KMS-11 (cell line): ENCODE data around the gene EFCAB6.

ENCODE experiments used
- H2AFZ ChIP-seq: fragments of 200-600 bp; sonication (generic); 2 replicates; pipeline ENCODE4 v1.6.1; 2016; ENCODE audit warnings: antibody characterized with exemption, mixed run types, low read depth
- H3K27ac ChIP-seq: fragments of 200-600 bp; sonication (generic); 2 replicates; pipeline ENCODE4 v1.6.1; 2016; ENCODE audit warnings: mild to moderate bottlenecking, mixed run types
- H3K27me3 ChIP-seq: fragments of 200-600 bp; sonication (generic); 2 replicates; pipeline ENCODE4 v1.6.1; 2017; ENCODE audit warnings: mild to moderate bottlenecking, low read depth, mixed run types, moderate library complexity; ENCODE audit not compliant: insufficient read depth
- H3K36me3 ChIP-seq: fragments of 200-600 bp; sonication (generic); 2 replicates; pipeline ENCODE4 v1.6.1; 2017; ENCODE audit warnings: mild to moderate bottlenecking, mixed run types; ENCODE audit not compliant: insufficient read depth
- H3K4me1 ChIP-seq: fragments of 200-600 bp; sonication (generic); 2 replicates; pipeline ENCODE4 v1.6.1; 2016; ENCODE audit warnings: mild to moderate bottlenecking, low read depth, mixed run types; ENCODE audit not compliant: poor library complexity, severe bottlenecking
- H3K4me2 ChIP-seq: fragments of 200-600 bp; sonication (generic); 2 replicates; pipeline ENCODE4 v1.7.0; 2016; ENCODE audit warnings: mild to moderate bottlenecking, mixed run types
- H3K4me3 ChIP-seq: fragments of 200-600 bp; sonication (generic); IDR thresholded peaks from 2 replicates; pipeline ENCODE4 v1.6.1; 2017; ENCODE audit warnings: low read depth, low read length, mixed read lengths; ENCODE audit not compliant: insufficient read depth
- H3K79me2 ChIP-seq: fragments of 200-600 bp; sonication (generic); 2 replicates; pipeline ENCODE4 v1.6.1; 2016; ENCODE audit warnings: low read depth, mixed run types; ENCODE audit not compliant: insufficient read depth
- H3K9ac ChIP-seq: fragments of 200-600 bp; sonication (generic); 2 replicates; pipeline ENCODE4 v1.6.1; 2016; ENCODE audit warnings: mild to moderate bottlenecking, mixed run types
- H4K20me1 ChIP-seq: fragments of 200-600 bp; sonication (generic); 2 replicates; pipeline ENCODE4 v1.6.1; 2016; ENCODE audit warnings: mild to moderate bottlenecking, mixed run types; ENCODE audit not compliant: insufficient read depth
- CTCF ChIP-seq: fragments of 200-600 bp; sonication (generic); conservative IDR thresholded peaks from 2 replicates; pipeline ENCODE4 v1.6.1; 2017; ENCODE audit warnings: low read depth, mild to moderate bottlenecking, antibody characterized with exemption, low read length, moderate library complexity, mixed read lengths

The EFCAB6 gene

GRCh38 chr22:43698403-43698802 lies 113.7 kb downstream of the EFCAB6 start:
- no peak for TF ChIP-seq CTCF
- H2AFZ ChIP-seq, result no peak overlapping the region
- no peak overlapping the region for H3K4me2 ChIP-seq
- no peaks in the 10 kb centered on the region for H3K4me1 ChIP-seq
- no peak overlapping the region for H3K27ac ChIP-seq
- no peaks in the 10 kb centered on the region for H4K20me1 ChIP-seq
- H3K79me2 ChIP-seq, result no peaks in the 10 kb centered on the region
- H3K27me3 ChIP-seq, result no peaks in the 10 kb centered on the region
- H3K4me3 ChIP-seq, result no peak overlapping the region
- no peak overlapping the region for H3K9ac ChIP-seq
- H3K36me3 ChIP-seq, result no peaks in the 10 kb centered on the region

- Histone ChIP-seq H3K9ac (no peak overlapping the region), H3K36me3 (no peaks in the 10 kb centered on the region), H2AFZ (no peak overlapping the region), H4K20me1 (no peaks in the 10 kb centered on the region), H3K27ac (no peak overlapping the region), H3K27me3 (no peaks in the 10 kb centered on the region), H3K4me3 (no peak overlapping the region), H3K4me1 (no peaks in the 10 kb centered on the region), H3K4me2 (no peak overlapping the region), H3K79me2 (no peaks in the 10 kb centered on the region)
- TF ChIP-seq CTCF, result no peak
Measured at GRCh38 chr22:43697894-43698293, 114.2 kb downstream of the EFCAB6 start.

GRCh38 chr22:43693249-43693648 lies 118.9 kb downstream of the EFCAB6 start:
- Histone ChIP-seq H3K4me1 (no peaks in the 10 kb centered on the region), H3K79me2 (no peaks in the 10 kb centered on the region), H3K27me3 (no peaks in the 10 kb centered on the region), H2AFZ (no peak overlapping the region), H3K27ac (no peak overlapping the region), H3K4me3 (no peak overlapping the region), H3K4me2 (no peak overlapping the region), H4K20me1 (no peaks in the 10 kb centered on the region), H3K36me3 (no peaks in the 10 kb centered on the region), H3K9ac (no peak overlapping the region)
- no peak for TF ChIP-seq CTCF

GRCh38 chr22:43689356-43689755 lies 122.7 kb downstream of the EFCAB6 start:
- Histone ChIP-seq H3K4me2 (no peak overlapping the region), H3K27me3 (no peaks in the 10 kb centered on the region), H3K4me1 (no peaks in the 10 kb centered on the region), H3K36me3 (no peaks in the 10 kb centered on the region), H3K79me2 (no peaks in the 10 kb centered on the region), H3K27ac (no peak overlapping the region), H3K9ac (no peak overlapping the region), H4K20me1 (no peaks in the 10 kb centered on the region), H3K4me3 (no peak overlapping the region), H2AFZ (no peak overlapping the region)
- TF ChIP-seq CTCF, result no peak

GRCh38 chr22:43682851-43683250 lies 129.3 kb downstream of the EFCAB6 start:
- H2AFZ ChIP-seq, result no peak overlapping the region
- no peak for TF ChIP-seq CTCF
- H3K27me3 ChIP-seq, result no peaks in the 10 kb centered on the region
- H3K4me3 ChIP-seq, result no peak overlapping the region
- no peaks in the 10 kb centered on the region for H3K79me2 ChIP-seq
- no peak overlapping the region for H3K27ac ChIP-seq
- H3K4me1 ChIP-seq, result no peaks in the 10 kb centered on the region
- H4K20me1 ChIP-seq, result no peaks in the 10 kb centered on the region
- no peaks in the 10 kb centered on the region for H3K36me3 ChIP-seq
- H3K4me2 ChIP-seq, result no peak overlapping the region
- no peak overlapping the region for H3K9ac ChIP-seq
